Stomach (tissue), 4 donors: ENCODE measurements around the gene WWOX.

ENCODE experiments used
- EP300 ChIP-seq: sonication (generic); formaldehyde crosslinking; IDR thresholded peaks from one replicate; pipeline ENCODE4 v1.6.1; 2017; ENCODE audit warnings: antibody characterized with exemption
- POLR2A ChIP-seq, 4 donors: fragments of 450-650 bp; IDR thresholded peaks; one replicate each; pipeline ENCODE4 v1.6.1; 2016; ENCODE audit warnings: antibody characterized with exemption in 4 of 4, control low read depth in 2 of 4, mild to moderate bottlenecking in 1 of 4, moderate library complexity in 1 of 4
- POLR2AphosphoS5 ChIP-seq, 3 donors: sonication (generic); formaldehyde crosslinking; IDR thresholded peaks; one replicate each; pipeline ENCODE4 v1.6.1; 2016; ENCODE audit warnings: antibody characterized with exemption in 3 of 3
- TF ChIP-seq, protein P1 (sequence below), 7 experiments: fragments of 450-650 bp in 4 of 7; fragments of 200-600 bp in 3 of 7; sonication (generic) in 3 of 7; IDR thresholded peaks; one replicate each; pipeline ENCODE4 v1.5.1; 2016 to 2019; ENCODE audit warnings: antibody characterized with exemption in 7 of 7, control low read depth in 2 of 7, mild to moderate bottlenecking in 1 of 7

DNA sequence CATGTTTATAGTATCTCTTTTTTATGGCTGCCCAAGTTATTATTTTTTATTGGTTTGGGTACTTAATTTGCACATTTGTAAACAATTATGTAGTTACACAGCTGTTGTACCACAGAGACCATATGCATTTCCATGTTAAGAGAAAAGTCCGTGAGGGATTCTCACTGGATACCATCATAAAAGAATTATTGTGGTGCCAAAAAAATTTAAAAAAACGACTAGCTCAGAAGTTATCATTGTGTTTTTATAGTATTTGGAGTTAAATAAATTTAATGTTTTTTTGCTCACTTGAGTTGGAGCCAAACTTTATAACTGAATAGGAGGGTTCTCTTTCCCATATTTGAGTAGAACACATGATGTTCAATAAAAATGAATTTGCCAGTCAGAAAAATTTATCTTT, 618.7 kb downstream of the WWOX start:
- TF ChIP-seq, protein P1, sequence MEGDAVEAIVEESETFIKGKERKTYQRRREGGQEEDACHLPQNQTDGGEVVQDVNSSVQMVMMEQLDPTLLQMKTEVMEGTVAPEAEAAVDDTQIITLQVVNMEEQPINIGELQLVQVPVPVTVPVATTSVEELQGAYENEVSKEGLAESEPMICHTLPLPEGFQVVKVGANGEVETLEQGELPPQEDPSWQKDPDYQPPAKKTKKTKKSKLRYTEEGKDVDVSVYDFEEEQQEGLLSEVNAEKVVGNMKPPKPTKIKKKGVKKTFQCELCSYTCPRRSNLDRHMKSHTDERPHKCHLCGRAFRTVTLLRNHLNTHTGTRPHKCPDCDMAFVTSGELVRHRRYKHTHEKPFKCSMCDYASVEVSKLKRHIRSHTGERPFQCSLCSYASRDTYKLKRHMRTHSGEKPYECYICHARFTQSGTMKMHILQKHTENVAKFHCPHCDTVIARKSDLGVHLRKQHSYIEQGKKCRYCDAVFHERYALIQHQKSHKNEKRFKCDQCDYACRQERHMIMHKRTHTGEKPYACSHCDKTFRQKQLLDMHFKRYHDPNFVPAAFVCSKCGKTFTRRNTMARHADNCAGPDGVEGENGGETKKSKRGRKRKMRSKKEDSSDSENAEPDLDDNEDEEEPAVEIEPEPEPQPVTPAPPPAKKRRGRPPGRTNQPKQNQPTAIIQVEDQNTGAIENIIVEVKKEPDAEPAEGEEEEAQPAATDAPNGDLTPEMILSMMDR (IDR thresholded peaks at IDR 0.05): no peak
- TF ChIP-seq POLR2A (IDR thresholded peaks at IDR 0.05) (no peak), EP300 (no peak), POLR2AphosphoS5 (IDR thresholded peaks at IDR 0.05) (no peak)
